Measurements from ENCODE around the gene GRHPR.
A peak's percentile ranks its signal among the peaks of the same experiment; 100 is the strongest.
"Not testable (repeated sequence)": the region's sequence is repeated elsewhere in the genome, so short reads cannot be mapped to it uniquely, and the experiment has no call there.

The GRHPR gene

DNA sequence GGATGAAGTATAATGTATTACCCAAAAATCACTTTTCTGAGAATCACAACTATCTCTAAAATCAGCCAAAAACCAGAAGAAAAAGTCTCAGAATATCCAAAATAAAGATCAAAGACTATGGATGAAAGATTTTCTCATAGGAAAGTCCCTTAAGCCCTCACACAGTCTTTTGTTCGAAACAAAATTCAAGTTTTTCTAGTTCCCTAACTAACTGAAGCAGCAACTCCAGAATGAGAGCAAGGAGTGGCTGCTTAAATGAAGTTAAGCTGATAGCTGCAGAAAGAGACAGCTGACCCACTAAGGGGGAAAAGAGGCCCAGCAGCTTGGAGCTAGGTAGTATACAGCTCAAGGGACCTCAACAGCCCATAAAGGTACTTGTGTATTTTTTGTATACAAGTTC is 34.3 kb downstream of the GRHPR start:
- H3K9ac ChIP-seq (ENCODE audit: low read depth, low read length), result no peak overlapping the region
- H3K4me3 ChIP-seq (ENCODE audit: low read depth, low read length), result no peak overlapping the region
- no peaks in the 10 kb centered on the region for H3K27me3 ChIP-seq (ENCODE audit: control insufficient read depth, insufficient read depth, low read length)
- H3K4me1 ChIP-seq (ENCODE audit: control insufficient read depth, insufficient read depth, low read length), result peaks cover 10% of the 10 kb centered on the region
- no peaks in the 10 kb centered on the region for H3K9me3 ChIP-seq (ENCODE audit: control insufficient read depth, insufficient read depth, low read length)
- H3K36me3 ChIP-seq (ENCODE audit: control insufficient read depth, insufficient read depth, low read length), result no peaks in the 10 kb centered on the region

GRCh38 chr9:37464006-37464405 is 41.5 kb downstream of the GRHPR start:
- Histone ChIP-seq H3K27me3 (ENCODE audit: control insufficient read depth, insufficient read depth, low read length) (no peaks in the 10 kb centered on the region), H3K36me3 (ENCODE audit: control insufficient read depth, insufficient read depth, low read length) (no peaks in the 10 kb centered on the region), H3K9ac (ENCODE audit: low read depth, low read length) (peak overlapping the region; percentile 93), H3K4me3 (ENCODE audit: low read depth, low read length) (peak overlapping the region; percentile 97), H3K4me1 (ENCODE audit: control insufficient read depth, insufficient read depth, low read length) (no peaks in the 10 kb centered on the region), H3K9me3 (ENCODE audit: control insufficient read depth, insufficient read depth, low read length) (no peaks in the 10 kb centered on the region)

DNA sequence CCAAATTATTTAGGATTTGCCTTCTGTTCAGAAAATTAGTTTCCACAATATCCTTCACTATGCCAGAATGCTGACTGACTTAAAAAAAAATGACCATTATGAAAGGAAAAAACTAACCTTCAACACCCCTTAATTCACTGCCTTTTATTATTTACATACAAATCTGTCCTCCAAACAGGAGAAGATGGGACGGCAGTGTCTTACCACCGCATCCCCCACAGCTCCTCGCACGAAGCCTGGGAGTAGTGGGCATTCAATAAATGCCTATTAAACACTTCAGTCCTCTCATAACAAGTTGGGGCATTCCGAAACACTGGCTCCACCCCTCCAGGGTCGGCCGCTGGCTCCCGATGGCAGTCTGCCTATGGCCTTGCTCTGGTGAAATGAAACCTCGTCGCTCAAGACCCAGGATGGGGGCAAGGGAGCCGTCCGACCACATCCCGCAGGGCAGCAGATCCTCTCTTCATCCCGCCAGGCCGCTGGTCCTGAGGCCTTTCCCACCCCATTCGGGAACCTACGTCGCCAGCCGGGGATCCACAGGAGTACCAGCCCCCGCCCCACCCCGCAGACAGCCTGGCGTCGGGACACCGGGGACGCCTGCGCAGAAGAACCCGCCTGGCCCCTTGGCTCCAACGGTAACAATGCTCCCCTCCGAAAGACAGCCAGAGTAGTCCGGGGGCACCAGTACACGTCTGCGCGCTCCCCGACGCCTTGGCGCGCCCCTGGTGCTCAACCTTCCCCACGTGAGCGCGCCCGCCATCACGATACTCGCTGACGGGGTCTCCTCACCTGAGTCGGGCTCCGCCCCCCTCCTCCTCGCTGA is 42.1 kb downstream of the GRHPR start:
- no peaks in the 10 kb centered on the region for H3K9me3 ChIP-seq (ENCODE audit: control insufficient read depth, insufficient read depth, low read length)
- H3K9ac ChIP-seq (ENCODE audit: low read depth, low read length), result peak overlapping the region; percentile 93
- no peaks in the 10 kb centered on the region for H3K27me3 ChIP-seq (ENCODE audit: control insufficient read depth, insufficient read depth, low read length)
- peak overlapping the region; percentile 97 for H3K4me3 ChIP-seq (ENCODE audit: low read depth, low read length)
- no peaks in the 10 kb centered on the region for H3K4me1 ChIP-seq (ENCODE audit: control insufficient read depth, insufficient read depth, low read length)
- H3K36me3 ChIP-seq (ENCODE audit: control insufficient read depth, insufficient read depth, low read length), result no peaks in the 10 kb centered on the region

- Histone ChIP-seq H3K4me1 (ENCODE audit: control insufficient read depth, insufficient read depth, low read length) (no peaks in the 10 kb centered on the region), H3K9me3 (ENCODE audit: control insufficient read depth, insufficient read depth, low read length) (no peaks in the 10 kb centered on the region), H3K36me3 (ENCODE audit: control insufficient read depth, insufficient read depth, low read length) (no peaks in the 10 kb centered on the region), H3K9ac (ENCODE audit: low read depth, low read length) (peak within 1 kb of the TSS; percentile 98), H3K4me3 (ENCODE audit: low read depth, low read length) (peak within 1 kb of the TSS; percentile 97), H3K27me3 (ENCODE audit: control insufficient read depth, insufficient read depth, low read length) (no peaks in the 10 kb centered on the region)
Measured at GRCh38 chr9:37465249-37466036, 42.9 kb downstream of the GRHPR start, which contains the start of gene ZBTB5. Gene ZBTB5, minus strand, starts transcription at chr9:37465450. Its CDS starts 22,899 bp downstream, at chr9:37442551.

- no peaks in the 10 kb centered on the region for H3K27me3 ChIP-seq (ENCODE audit: control insufficient read depth, insufficient read depth, low read length)
Measured at GRCh38 chr9:37466037-37466709, 43.7 kb downstream of the GRHPR start.

GRCh38 chr9:37467530-37467929 is 45.0 kb downstream of the GRHPR start:
- H3K4me1 ChIP-seq (ENCODE audit: control insufficient read depth, insufficient read depth, low read length); H3K9ac ChIP-seq (ENCODE audit: low read depth, low read length); H3K27me3 ChIP-seq (ENCODE audit: control insufficient read depth, insufficient read depth, low read length); H3K36me3 ChIP-seq (ENCODE audit: control insufficient read depth, insufficient read depth, low read length); H3K4me3 ChIP-seq (ENCODE audit: low read depth, low read length); H3K9me3 ChIP-seq (ENCODE audit: control insufficient read depth, insufficient read depth, low read length): not testable (repeated sequence)

More at GRCh38 chr9:37466037-37466709, 43.7 kb downstream of the GRHPR start:
- peaks cover 3% of the 10 kb centered on the region for H3K4me1 ChIP-seq (ENCODE audit: control insufficient read depth, insufficient read depth, low read length)
- no peaks in the 10 kb centered on the region for H3K9me3 ChIP-seq (ENCODE audit: control insufficient read depth, insufficient read depth, low read length)
- H3K4me3 ChIP-seq (ENCODE audit: low read depth, low read length), result peak overlapping the region; percentile 97
- peak overlapping the region; percentile 98 for H3K9ac ChIP-seq (ENCODE audit: low read depth, low read length)
- H3K36me3 ChIP-seq (ENCODE audit: control insufficient read depth, insufficient read depth, low read length), result no peaks in the 10 kb centered on the region

DNA sequence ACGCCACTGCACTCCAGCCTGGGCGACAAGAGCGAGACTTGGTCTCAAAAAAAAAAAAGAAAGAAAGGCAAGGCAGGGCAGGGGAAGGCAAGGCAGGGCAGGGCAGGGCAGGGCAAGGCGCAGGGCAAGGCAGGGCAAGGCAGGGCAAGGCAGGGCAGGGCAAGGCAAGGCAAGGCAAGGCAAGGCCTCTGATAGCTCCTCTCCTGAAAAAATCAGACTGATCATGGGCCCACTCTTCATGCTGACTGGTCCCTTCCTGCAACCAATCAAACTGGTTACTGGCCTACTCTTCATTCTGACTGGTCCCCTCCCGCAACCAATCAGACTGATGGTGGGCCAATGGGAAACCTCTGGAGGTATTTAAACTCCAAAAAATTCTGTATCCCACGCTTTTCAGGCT is 46.1 kb downstream of the GRHPR start:
- H3K27me3 ChIP-seq (ENCODE audit: control insufficient read depth, insufficient read depth, low read length), result no peaks in the 10 kb centered on the region
- H3K9ac ChIP-seq (ENCODE audit: low read depth, low read length), result no peak overlapping the region
- no peaks in the 10 kb centered on the region for H3K9me3 ChIP-seq (ENCODE audit: control insufficient read depth, insufficient read depth, low read length)
- peaks cover 8% of the 10 kb centered on the region for H3K4me1 ChIP-seq (ENCODE audit: control insufficient read depth, insufficient read depth, low read length)
- H3K36me3 ChIP-seq (ENCODE audit: control insufficient read depth, insufficient read depth, low read length), result no peaks in the 10 kb centered on the region
- H3K4me3 ChIP-seq (ENCODE audit: low read depth, low read length), result no peak overlapping the region

- Histone ChIP-seq H3K9ac (ENCODE audit: low read depth, low read length) (no peak overlapping the region), H3K36me3 (ENCODE audit: control insufficient read depth, insufficient read depth, low read length) (no peaks in the 10 kb centered on the region), H3K4me1 (ENCODE audit: control insufficient read depth, insufficient read depth, low read length) (peaks cover 8% of the 10 kb centered on the region), H3K27me3 (ENCODE audit: control insufficient read depth, insufficient read depth, low read length) (no peaks in the 10 kb centered on the region), H3K4me3 (ENCODE audit: low read depth, low read length) (peak overlapping the region; percentile 13), H3K9me3 (ENCODE audit: control insufficient read depth, insufficient read depth, low read length) (no peaks in the 10 kb centered on the region)
Measured at GRCh38 chr9:37471942-37472684, 49.6 kb downstream of the GRHPR start.

- H3K9me3 ChIP-seq (ENCODE audit: control insufficient read depth, insufficient read depth, low read length); H3K4me1 ChIP-seq (ENCODE audit: control insufficient read depth, insufficient read depth, low read length); H3K9ac ChIP-seq (ENCODE audit: low read depth, low read length): not testable (repeated sequence)
Measured at GRCh38 chr9:37473982-37474381, 51.5 kb downstream of the GRHPR start.

GRCh38 chr9:37474438-37474837 is 51.9 kb downstream of the GRHPR start:
- Histone ChIP-seq H3K9me3 (ENCODE audit: control insufficient read depth, insufficient read depth, low read length) (no peaks in the 10 kb centered on the region), H3K4me3 (ENCODE audit: low read depth, low read length) (no peak overlapping the region), H3K27me3 (ENCODE audit: control insufficient read depth, insufficient read depth, low read length) (no peaks in the 10 kb centered on the region), H3K4me1 (ENCODE audit: control insufficient read depth, insufficient read depth, low read length) (peaks cover 8% of the 10 kb centered on the region), H3K36me3 (ENCODE audit: control insufficient read depth, insufficient read depth, low read length) (no peaks in the 10 kb centered on the region), H3K9ac (ENCODE audit: low read depth, low read length) (no peak overlapping the region)

More at GRCh38 chr9:37473982-37474381, 51.5 kb downstream of the GRHPR start:
- H3K4me3 ChIP-seq (ENCODE audit: low read depth, low read length); H3K27me3 ChIP-seq (ENCODE audit: control insufficient read depth, insufficient read depth, low read length); H3K36me3 ChIP-seq (ENCODE audit: control insufficient read depth, insufficient read depth, low read length): not testable (repeated sequence)

GRCh38 chr9:37476930-37477329 is 54.4 kb downstream of the GRHPR start:
- H3K9me3 ChIP-seq (ENCODE audit: control insufficient read depth, insufficient read depth, low read length), result no peaks in the 10 kb centered on the region
- H3K4me1 ChIP-seq (ENCODE audit: control insufficient read depth, insufficient read depth, low read length), result peaks cover 2% of the 10 kb centered on the region
- no peak overlapping the region for H3K4me3 ChIP-seq (ENCODE audit: low read depth, low read length)
- no peaks in the 10 kb centered on the region for H3K27me3 ChIP-seq (ENCODE audit: control insufficient read depth, insufficient read depth, low read length)
- no peak overlapping the region for H3K9ac ChIP-seq (ENCODE audit: low read depth, low read length)
- H3K36me3 ChIP-seq (ENCODE audit: control insufficient read depth, insufficient read depth, low read length), result no peaks in the 10 kb centered on the region

Measured in iPS-15b (cell line).